IPS-11a (cell line): ENCODE measurements around the gene GPLD1.
"Not testable (repeated sequence)": the region's sequence is repeated elsewhere in the genome, so short reads cannot be mapped to it uniquely, and the experiment has no call there.

ENCODE experiments used
- H3K4me3 ChIP-seq: one replicate; pipeline ENCODE4 v1.5.1; 2013; ENCODE audit warnings: low read depth, low read length, control low read depth

Gene GPLD1

DNA sequence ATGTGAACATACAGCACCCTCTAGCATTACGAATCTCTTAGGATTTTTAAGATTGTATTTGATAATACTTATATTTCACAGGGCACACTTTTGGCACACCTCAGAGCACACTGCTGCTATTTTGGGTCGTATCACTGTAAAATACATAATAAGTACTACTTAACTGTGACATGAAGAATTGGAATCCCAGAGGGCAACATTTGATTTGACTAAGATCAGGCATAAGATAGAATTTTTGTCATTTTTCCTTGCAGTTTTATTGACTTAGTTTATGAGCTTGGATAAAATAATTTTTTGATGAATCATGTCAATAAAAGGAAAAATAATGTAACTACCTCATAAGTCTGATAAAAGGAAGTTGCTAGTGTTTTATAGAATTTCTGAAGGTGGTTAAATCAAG is 64.3 kb downstream of the GPLD1 start:
- no peak overlapping the region for H3K4me3 ChIP-seq

DNA sequence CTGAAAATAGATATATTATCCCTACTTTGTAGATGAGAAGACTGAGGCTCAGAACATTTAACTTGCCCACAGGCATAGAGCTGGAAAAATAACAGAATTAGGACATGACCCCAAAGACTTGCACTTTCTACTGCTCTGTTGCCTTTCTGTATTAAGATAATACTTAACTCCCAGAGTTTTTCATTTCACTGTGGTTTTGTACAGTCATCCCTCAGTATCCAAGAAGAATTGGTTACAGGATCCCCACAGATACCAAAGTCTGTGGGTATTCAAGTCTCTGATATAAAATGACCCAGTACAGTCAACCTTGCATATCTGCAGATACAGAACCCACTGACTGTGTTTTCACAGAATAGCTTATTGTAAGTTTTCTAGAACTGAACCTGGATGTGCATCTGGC is 69.9 kb downstream of the GPLD1 start:
- H3K4me3 ChIP-seq: no peak overlapping the region

- H3K4me3 ChIP-seq: no peak overlapping the region
These were observed 73.6 kb downstream of the GPLD1 start for GRCh38 chr6:24415753-24416152.

DNA sequence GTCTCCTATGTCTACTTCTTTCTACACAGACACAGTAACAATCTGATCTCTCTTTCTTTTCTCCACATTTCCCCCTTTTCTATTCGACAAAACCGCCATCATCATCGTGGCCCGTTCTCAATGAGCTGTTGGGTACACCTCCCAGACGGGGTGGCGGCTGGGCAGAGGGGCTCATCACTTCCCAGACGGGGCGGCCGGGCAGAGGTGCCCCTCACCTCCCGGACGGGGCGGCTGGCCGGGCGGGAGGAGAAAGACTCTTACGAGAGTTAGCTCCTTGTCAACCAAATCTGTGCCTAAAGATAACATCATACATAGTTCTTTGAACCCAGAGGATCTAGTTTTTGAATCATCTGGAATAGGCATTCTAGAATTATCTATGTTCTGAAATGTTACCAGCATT is 74.8 kb downstream of the GPLD1 start:
- H3K4me3 ChIP-seq: not testable (repeated sequence)

DNA sequence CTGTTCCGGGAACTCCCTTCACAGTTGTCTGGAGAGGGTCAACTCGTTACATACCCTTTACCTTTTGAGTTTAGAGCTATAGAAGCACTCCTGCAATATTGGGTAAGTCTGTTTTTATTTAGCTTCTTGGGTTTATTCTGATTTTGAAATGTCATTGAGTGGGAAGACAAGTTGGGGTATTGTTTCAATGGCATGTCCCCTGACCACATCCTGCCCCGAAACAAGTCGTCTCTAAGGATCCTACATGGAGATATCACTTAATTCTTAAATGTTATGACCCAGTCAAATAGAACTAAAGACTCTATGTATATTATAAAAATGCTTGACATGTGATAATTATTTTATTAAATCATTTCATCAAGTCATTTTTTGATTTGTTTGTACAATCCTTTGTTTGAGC is 77.1 kb downstream of the GPLD1 start:
- no peak overlapping the region for H3K4me3 ChIP-seq

DNA sequence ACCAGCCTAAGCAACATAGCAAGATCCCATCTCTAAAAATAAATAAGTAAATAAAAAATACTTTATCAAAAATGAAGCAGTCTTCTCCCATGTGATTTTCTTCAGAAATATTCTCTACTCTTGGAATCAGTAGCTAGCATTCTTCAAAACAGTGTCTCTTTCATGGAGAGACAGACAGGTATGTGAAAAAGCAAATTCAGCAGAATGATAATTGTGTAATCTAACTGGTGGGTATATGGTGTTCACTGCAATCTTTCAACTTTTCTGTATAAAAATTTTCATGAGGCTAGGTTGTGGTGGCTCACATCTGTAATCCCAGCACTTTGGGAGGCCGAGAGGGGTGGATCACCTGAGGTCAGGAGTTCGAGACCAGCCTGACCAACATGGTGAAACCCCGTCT is 78.8 kb downstream of the GPLD1 start:
- H3K4me3 ChIP-seq: no peak overlapping the region

GRCh38 chr6:24408719-24409410 is 80.5 kb downstream of the GPLD1 start:
- H3K4me3 ChIP-seq: no peak overlapping the region

- H3K4me3 ChIP-seq: peak overlapping the region; percentile 21
These were observed 84.1 kb downstream of the GPLD1 start for GRCh38 chr6:24405262-24405661.

GRCh38 chr6:24403501-24403824 is 85.9 kb downstream of the GPLD1 start:
- peak overlapping the region; percentile 95 for H3K4me3 ChIP-seq

- H3K4me3 ChIP-seq: peak within 1 kb of the TSS; percentile 95
These were observed 86.5 kb downstream of the GPLD1 start, which contains the start of gene MRS2 for GRCh38 chr6:24402697-24403500. Gene MRS2 (plus strand): TSS chr6:24402936. CDS start chr6:24403047, 111 bp downstream.

- H3K4me3 ChIP-seq: no peak overlapping the region
These were observed 87.9 kb downstream of the GPLD1 start for GRCh38 chr6:24401458-24401857.

GRCh38 chr6:24400045-24401039 is 89.0 kb downstream of the GPLD1 start:
- not testable (repeated sequence) for H3K4me3 ChIP-seq

- no peak overlapping the region for H3K4me3 ChIP-seq
These were observed 91.7 kb downstream of the GPLD1 start for GRCh38 chr6:24397631-24398030.

DNA sequence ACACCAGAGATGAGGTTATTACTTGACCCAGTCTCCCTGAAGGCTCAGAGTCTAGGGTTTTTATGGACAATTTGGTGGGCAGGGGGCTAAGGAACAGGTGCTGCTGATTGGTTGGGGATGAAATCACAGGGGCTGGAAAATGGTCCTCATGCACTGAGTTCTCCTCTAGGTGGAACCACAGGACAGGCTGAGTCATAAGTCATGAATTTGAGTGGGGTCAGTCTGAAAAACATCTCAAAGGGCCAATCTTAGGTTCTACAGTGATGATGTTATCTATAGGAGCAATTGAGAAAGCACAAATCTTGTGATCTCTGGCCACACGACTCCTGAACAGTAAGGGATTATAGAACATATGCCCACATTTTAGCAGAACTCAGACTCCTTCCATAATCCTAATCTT is 92.6 kb downstream of the GPLD1 start:
- no peak overlapping the region for H3K4me3 ChIP-seq

DNA sequence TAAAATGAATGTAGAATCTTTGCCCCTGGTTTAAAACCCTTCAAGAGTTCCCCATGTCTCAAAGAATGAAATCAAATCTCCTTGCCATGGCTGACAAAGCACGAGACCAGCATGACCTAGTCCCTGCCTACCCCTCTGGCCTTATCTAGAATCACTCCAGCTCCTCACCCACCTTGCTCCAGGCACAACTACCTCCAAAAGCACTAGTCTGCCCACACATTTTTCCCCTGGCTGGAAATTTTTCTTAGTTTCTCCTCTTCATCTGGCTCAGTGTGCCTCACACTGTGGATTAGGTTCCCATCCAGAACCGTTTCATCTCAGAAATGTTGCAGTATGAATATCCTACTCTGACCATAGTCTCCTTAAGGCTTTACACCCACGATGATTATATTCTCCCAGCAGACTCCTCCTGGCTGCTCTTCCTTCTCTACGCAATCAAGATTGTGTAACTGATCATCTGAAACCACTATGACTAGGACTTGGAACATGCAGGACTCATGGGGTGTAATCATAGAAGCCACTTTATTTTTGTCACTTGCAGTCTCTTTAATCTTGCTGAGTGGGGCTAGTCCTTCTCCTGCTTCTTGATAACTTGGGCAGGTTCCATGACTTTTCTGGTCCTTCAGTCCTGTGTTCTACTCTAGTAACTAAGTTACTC is 94.5 kb downstream of the GPLD1 start:
- no peak overlapping the region for H3K4me3 ChIP-seq

GRCh38 chr6:24394061-24394779 is 95.2 kb downstream of the GPLD1 start:
- H3K4me3 ChIP-seq: no peak overlapping the region

DNA sequence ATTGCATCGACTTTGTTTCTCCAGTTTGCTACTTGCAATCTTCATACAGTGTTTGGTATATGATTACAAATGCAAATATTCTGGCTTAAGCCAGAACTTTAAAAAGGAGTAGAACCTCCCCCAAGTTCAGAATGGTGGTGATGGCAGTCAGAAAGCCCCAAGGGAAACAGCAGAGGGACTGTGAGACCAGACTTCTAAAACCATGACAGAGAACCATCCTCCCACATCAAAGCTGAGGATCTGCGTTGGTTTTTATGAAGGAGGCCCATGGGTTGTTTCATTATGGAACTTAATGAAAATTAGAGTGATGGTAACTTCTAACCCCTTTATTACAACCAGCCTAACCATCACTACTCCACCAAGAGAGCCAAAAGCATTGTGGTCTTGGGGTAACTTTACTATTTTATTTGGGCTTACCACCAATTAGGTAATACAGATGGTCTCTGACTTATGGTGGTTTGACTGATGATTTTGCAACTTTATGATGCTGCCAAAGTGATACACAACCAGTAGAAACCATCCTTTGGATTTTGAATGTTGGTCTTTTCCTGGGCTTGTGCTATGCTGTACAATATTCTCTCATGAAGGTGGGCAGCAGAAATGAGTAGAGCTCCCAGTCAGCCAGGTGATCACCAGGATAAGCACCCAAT is 97.5 kb downstream of the GPLD1 start:
- no peak overlapping the region for H3K4me3 ChIP-seq

DNA sequence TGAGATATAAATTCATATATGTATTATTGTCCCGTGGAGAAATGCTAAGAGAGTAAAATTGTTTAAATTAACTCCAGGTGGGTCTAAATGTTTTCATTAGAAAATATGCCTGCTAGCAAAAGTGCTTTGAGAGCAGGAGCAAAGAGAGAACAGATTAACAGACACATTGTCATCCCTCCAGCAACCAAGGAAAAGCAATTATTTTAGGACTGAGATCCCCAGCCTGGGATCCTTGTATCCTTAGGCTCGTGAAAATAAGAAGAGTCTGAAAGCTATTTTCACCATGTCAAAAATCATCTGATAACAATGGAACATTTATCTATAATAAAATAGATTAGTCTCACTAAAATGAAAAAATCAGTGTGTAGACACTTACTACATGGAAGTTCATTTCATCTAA is 98.2 kb downstream of the GPLD1 start:
- H3K4me3 ChIP-seq: no peak overlapping the region

- no peak overlapping the region for H3K4me3 ChIP-seq
These were observed 101.6 kb downstream of the GPLD1 start for GRCh38 chr6:24387818-24388217.
